ENCODE measurements around the gene LAMC1.
A peak's percentile ranks its signal among the peaks of the same experiment; 100 is the strongest.

LAMC1 gene

GRCh38 chr1:183180218-183180617 is 157.0 kb downstream of the LAMC1 start:
- POLR2A ChIA-PET = no interaction called here
- no peak overlapping the region for H3K27ac ChIP-seq (ENCODE audit: extremely low read depth, low read depth, low read length)
- H3K9me3 ChIP-seq (ENCODE audit: control insufficient read depth, insufficient read depth, low read depth, low read length) = no peaks in the 10 kb centered on the region
- H3K36me3 ChIP-seq (ENCODE audit: control insufficient read depth in 2 of 2, insufficient read depth in 1 of 2, low read length in 2 of 2) = no peaks in the 10 kb centered on the region
- TF ChIP-seq ZNF280D (tag by site-specific recombination; IDR thresholded peaks at IDR 0.05) (no peak), ZNF785 (tag by site-specific recombination; IDR thresholded peaks at IDR 0.05) (no peak), ZBTB44 (tag by site-specific recombination; IDR thresholded peaks at IDR 0.05) (no peak), BCL11A (tag by site-specific recombination; IDR thresholded peaks at IDR 0.05; ENCODE audit: low read depth) (no peak), SALL2 (tag by site-specific recombination; IDR thresholded peaks at IDR 0.05; ENCODE audit: borderline replicate concordance) (no peak), ZFP37 (tag by site-specific recombination; IDR thresholded peaks at IDR 0.05) (no peak), GLIS2 (tag by site-specific recombination; IDR thresholded peaks at IDR 0.05) (no peak), ZNF558 (tag by site-specific recombination; IDR thresholded peaks at IDR 0.05) (no peak), ZNF707 (tag by site-specific recombination; IDR thresholded peaks at IDR 0.05) (no peak), RBAK (tag by site-specific recombination; IDR thresholded peaks at IDR 0.05) (no peak), ZNF404 (tag by site-specific recombination; IDR thresholded peaks at IDR 0.05) (no peak), ZNF624 (tag by site-specific recombination; IDR thresholded peaks at IDR 0.05) (no peak)
- no peaks in the 10 kb centered on the region for H3K4me1 ChIP-seq (ENCODE audit: control insufficient read depth, insufficient read depth, low read length)
- H3K4me3 ChIP-seq (ENCODE audit: low read depth, low read length) = no peak overlapping the region
- CTCF ChIA-PET = interaction anchor here (0.5 to 1.1 kb wide), 2 partner anchors 218 to 392 kb away, joined by 3 to 7 read pairs; no protein-coding TSS in a partner anchor

GRCh38 chr1:183180634-183181056 is 157.4 kb downstream of the LAMC1 start:
- Histone ChIP-seq H3K36me3 (ENCODE audit: control insufficient read depth in 2 of 2, insufficient read depth in 1 of 2, low read length in 2 of 2) (no peaks in the 10 kb centered on the region), H3K9me3 (ENCODE audit: control insufficient read depth, insufficient read depth, low read depth, low read length) (no peaks in the 10 kb centered on the region), H3K4me3 (ENCODE audit: low read depth, low read length) (no peak overlapping the region), H3K4me1 (ENCODE audit: control insufficient read depth, insufficient read depth, low read length) (no peaks in the 10 kb centered on the region), H3K27ac (ENCODE audit: extremely low read depth, low read depth, low read length) (no peak overlapping the region)
- TF ChIP-seq ZBTB20 (tag by site-specific recombination; IDR thresholded peaks at IDR 0.05) (peak; percentile 24; the same call in 1 of the 2 replicates), ZNF140 (tag by site-specific recombination; IDR thresholded peaks at IDR 0.05) (no peak), ZEB2 (tag by site-specific recombination; IDR thresholded peaks at IDR 0.05) (0 out of 2 replicates have a peak, but pooled peaks have one; percentile 29), ZNF335 (tag by site-specific recombination; conservative IDR thresholded peaks at IDR 0.05) (peak; percentile 80), WT1 (tag by site-specific recombination; IDR thresholded peaks at IDR 0.05) (0 out of 2 replicates have a peak, but pooled peaks have one; percentile 17), MZF1 (tag by site-specific recombination; IDR thresholded peaks at IDR 0.05; ENCODE audit: borderline replicate concordance) (0 out of 2 replicates have a peak, but pooled peaks have one; percentile 15), TCF7L2 (IDR thresholded peaks at IDR 0.05; ENCODE audit: borderline replicate concordance, low read depth, low read length) (0 out of 2 replicates have a peak, but pooled peaks have one; percentile 29), ZBTB26 (tag by site-specific recombination; optimal IDR thresholded peaks at IDR 0.05) (no peak)
- ChIA-PET POLR2A (no interaction called here), CTCF (interaction anchor here (0.5 to 1.1 kb wide), 2 partner anchors 218 to 392 kb away, joined by 3 to 7 read pairs; no protein-coding TSS in a partner anchor)

Measured in HEK293 (cell line).